ENCODE results near the gene DUSP2. TPM values are rescaled to one million over a fixed set of nuclear protein-coding genes. Genes with fewer than 3 reads are reported as not detected.

Gene DUSP2
- total and polyA plus RNA-seq, 2 donors (not counting 1 experiment from before 2014, with no cell fraction given), result 0.17 to 0.33 TPM

GRCh38 chr2:96140941-96141623, 4.2 kb downstream of the DUSP2 start:
- Histone ChIP-seq H3K4me1 (ENCODE audit: control insufficient read depth, extremely low read depth, insufficient read depth, low read length) (no peaks in the 10 kb centered on the region), H3K4me2 (ENCODE audit: extremely low read depth, insufficient read depth, low read length) (no peak overlapping the region)

GRCh38 chr2:96139181-96139758, 6.0 kb downstream of the DUSP2 start:
- Histone ChIP-seq H2AFZ (ENCODE audit: low read length) (no peak overlapping the region), H3K9ac (ENCODE audit: insufficient read depth, low read length) (no peak overlapping the region), H3K4me3 (replicated peaks in 1 of 4; ENCODE audit: control extremely low read depth in 1 of 4, insufficient read depth in 1 of 4, low read depth in 3 of 4, low read length in 4 of 4) (no peak overlapping the region), H4K20me1 (ENCODE audit: control insufficient read depth, extremely low read depth, insufficient read depth, low read length) (no peaks in the 10 kb centered on the region), H3K4me2 (ENCODE audit: extremely low read depth, insufficient read depth, low read length) (no peak overlapping the region), H3K9me3 (ENCODE audit: control insufficient read depth, insufficient read depth, low read depth, low read length) (no peaks in the 10 kb centered on the region), H3K36me3 (ENCODE audit: control insufficient read depth, insufficient read depth, low read length) (no peaks in the 10 kb centered on the region), H3K27me3 (ENCODE audit: control insufficient read depth, insufficient read depth, low read length) (peaks cover 11% of the 10 kb centered on the region), H3K79me2 (ENCODE audit: control insufficient read depth, insufficient read depth, low read length) (no peaks in the 10 kb centered on the region), H3K27ac (ENCODE audit: insufficient read depth, low read length) (no peak overlapping the region), H3K4me1 (ENCODE audit: control insufficient read depth, extremely low read depth, insufficient read depth, low read length) (no peaks in the 10 kb centered on the region)
- no peak for DNase-seq (ENCODE audit: low read depth in 2 of 2)
- TF ChIP-seq CTCF (conservative IDR thresholded peaks at IDR 0.05 in 1 of 2, IDR thresholded peaks at IDR 0.05 in 1 of 2; ENCODE audit: low read depth in 1 of 2, low read length in 2 of 2) (no peak), EZH2 (IDR thresholded peaks at IDR 0.05; ENCODE audit: low read length, missing control alignments) (no peak)

More at GRCh38 chr2:96140941-96141623, 4.2 kb downstream of the DUSP2 start:
- H3K4me3 ChIP-seq (replicated peaks in 1 of 4; ENCODE audit: control extremely low read depth in 1 of 4, insufficient read depth in 1 of 4, low read depth in 3 of 4, low read length in 4 of 4), result no peak overlapping the region
- H2AFZ ChIP-seq (ENCODE audit: low read length), result no peak overlapping the region
- H3K36me3 ChIP-seq (ENCODE audit: control insufficient read depth, insufficient read depth, low read length), result no peaks in the 10 kb centered on the region
- DNase-seq (ENCODE audit: low read depth in 2 of 2), result no peak
- H4K20me1 ChIP-seq (ENCODE audit: control insufficient read depth, extremely low read depth, insufficient read depth, low read length), result no peaks in the 10 kb centered on the region
- H3K9me3 ChIP-seq (ENCODE audit: control insufficient read depth, insufficient read depth, low read depth, low read length), result no peaks in the 10 kb centered on the region
- no peak for TF ChIP-seq EZH2 (IDR thresholded peaks at IDR 0.05; ENCODE audit: low read length, missing control alignments)
- no peak for TF ChIP-seq CTCF (conservative IDR thresholded peaks at IDR 0.05 in 1 of 2, IDR thresholded peaks at IDR 0.05 in 1 of 2; ENCODE audit: low read depth in 1 of 2, low read length in 2 of 2)
- H3K79me2 ChIP-seq (ENCODE audit: control insufficient read depth, insufficient read depth, low read length), result no peaks in the 10 kb centered on the region
- H3K27ac ChIP-seq (ENCODE audit: insufficient read depth, low read length), result no peak overlapping the region
- H3K27me3 ChIP-seq (ENCODE audit: control insufficient read depth, insufficient read depth, low read length), result peaks cover 7% of the 10 kb centered on the region
- H3K9ac ChIP-seq (ENCODE audit: insufficient read depth, low read length), result no peak overlapping the region

GRCh38 chr2:96138179-96139145, 6.8 kb downstream of the DUSP2 start, which contains the start of gene ASTL:
Gene ASTL, minus strand, starts transcription at chr2:96138502. Its CDS starts 66 bp downstream, at chr2:96138436.
- TF ChIP-seq EZH2 (IDR thresholded peaks at IDR 0.05; ENCODE audit: low read length, missing control alignments), result no peak
- TF ChIP-seq CTCF (conservative IDR thresholded peaks at IDR 0.05 in 1 of 2, IDR thresholded peaks at IDR 0.05 in 1 of 2; ENCODE audit: low read depth in 1 of 2, low read length in 2 of 2), result peak; percentile 53 to 60
- Histone ChIP-seq H3K4me1 (ENCODE audit: control insufficient read depth, extremely low read depth, insufficient read depth, low read length) (no peaks in the 10 kb centered on the region), H3K79me2 (ENCODE audit: control insufficient read depth, insufficient read depth, low read length) (no peaks in the 10 kb centered on the region), H3K36me3 (ENCODE audit: control insufficient read depth, insufficient read depth, low read length) (no peaks in the 10 kb centered on the region), H2AFZ (ENCODE audit: low read length) (no peak within 1 kb of the TSS), H3K27ac (ENCODE audit: insufficient read depth, low read length) (no peak within 1 kb of the TSS), H3K4me3 (replicated peaks in 1 of 4; ENCODE audit: control extremely low read depth in 1 of 4, insufficient read depth in 1 of 4, low read depth in 3 of 4, low read length in 4 of 4) (no peak within 1 kb of the TSS), H4K20me1 (ENCODE audit: control insufficient read depth, extremely low read depth, insufficient read depth, low read length) (no peaks in the 10 kb centered on the region), H3K4me2 (ENCODE audit: extremely low read depth, insufficient read depth, low read length) (no peak within 1 kb of the TSS), H3K27me3 (ENCODE audit: control insufficient read depth, insufficient read depth, low read length) (peaks cover 17% of the 10 kb centered on the region), H3K9ac (ENCODE audit: insufficient read depth, low read length) (no peak within 1 kb of the TSS), H3K9me3 (ENCODE audit: control insufficient read depth, insufficient read depth, low read depth, low read length) (no peaks in the 10 kb centered on the region)
- DNase-seq (ENCODE audit: low read depth in 2 of 2), result peak; percentile 23 to 38

Measured in fibroblast of lung (primary cell).